ENCODE measurements around the gene GINS1.

The GINS1 gene

DNA sequence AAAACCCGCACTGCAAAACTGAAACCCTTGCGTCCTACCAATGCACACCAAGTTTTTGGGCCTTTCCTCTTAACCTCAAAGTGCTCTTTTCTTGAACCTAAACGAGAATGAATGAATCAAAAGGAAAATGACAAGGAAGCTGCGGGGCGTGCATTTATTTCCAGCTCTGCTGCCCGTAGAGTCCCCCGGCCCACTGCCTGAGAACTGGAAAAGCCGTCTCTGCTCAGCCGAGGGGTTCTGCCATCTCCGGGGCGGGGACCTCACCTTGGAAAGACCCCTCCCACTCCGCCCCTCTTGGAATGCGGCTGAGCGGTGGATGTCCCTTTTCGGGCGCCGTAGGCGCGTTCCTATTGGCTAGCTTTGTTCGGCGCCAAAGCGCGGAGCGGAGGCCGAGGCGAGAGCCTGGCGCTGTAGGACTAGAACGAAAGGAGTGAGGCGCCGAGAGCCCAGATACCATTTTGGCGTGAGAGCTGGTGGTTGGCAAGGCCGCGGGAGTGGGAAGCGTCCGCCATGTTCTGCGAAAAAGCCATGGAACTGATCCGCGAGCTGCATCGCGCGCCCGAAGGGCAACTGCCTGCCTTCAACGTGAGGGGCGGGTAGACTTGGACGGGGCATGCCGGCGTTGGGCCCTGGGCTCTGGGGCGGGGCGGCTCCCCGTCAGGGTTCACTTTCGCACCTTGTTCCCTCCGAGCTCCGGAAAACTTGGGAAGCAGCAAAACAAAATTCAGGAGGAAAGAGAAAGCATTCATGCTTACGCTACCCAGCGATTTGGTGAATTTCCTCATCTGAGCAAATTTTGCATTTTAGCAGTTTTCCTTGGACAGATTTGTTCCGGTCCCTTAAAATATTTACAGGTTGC is at the start of gene GINS1:
Gene GINS1 (plus strand): TSS at position 363 of the 859 bp plus-strand sequence. CDS start 148 bp downstream, at position 511.
- DNase-seq (ENCODE audit: low spot score in 2 of 2) (peak; percentile 56 to 58), ATAC-seq (ENCODE audit: low read depth) (peak; percentile 89)
- Mint-ChIP-seq H3K27ac (peak within 1 kb of the TSS; percentile 88), H3K9me3 (peaks cover 8% of the 10 kb centered on the region), H3K4me3 (peak within 1 kb of the TSS; percentile 86), H3K27me3 (no peaks in the 10 kb centered on the region), H3K4me1 (peaks cover 15% of the 10 kb centered on the region), H3K36me3 (peaks cover 2% of the 10 kb centered on the region)

DNA sequence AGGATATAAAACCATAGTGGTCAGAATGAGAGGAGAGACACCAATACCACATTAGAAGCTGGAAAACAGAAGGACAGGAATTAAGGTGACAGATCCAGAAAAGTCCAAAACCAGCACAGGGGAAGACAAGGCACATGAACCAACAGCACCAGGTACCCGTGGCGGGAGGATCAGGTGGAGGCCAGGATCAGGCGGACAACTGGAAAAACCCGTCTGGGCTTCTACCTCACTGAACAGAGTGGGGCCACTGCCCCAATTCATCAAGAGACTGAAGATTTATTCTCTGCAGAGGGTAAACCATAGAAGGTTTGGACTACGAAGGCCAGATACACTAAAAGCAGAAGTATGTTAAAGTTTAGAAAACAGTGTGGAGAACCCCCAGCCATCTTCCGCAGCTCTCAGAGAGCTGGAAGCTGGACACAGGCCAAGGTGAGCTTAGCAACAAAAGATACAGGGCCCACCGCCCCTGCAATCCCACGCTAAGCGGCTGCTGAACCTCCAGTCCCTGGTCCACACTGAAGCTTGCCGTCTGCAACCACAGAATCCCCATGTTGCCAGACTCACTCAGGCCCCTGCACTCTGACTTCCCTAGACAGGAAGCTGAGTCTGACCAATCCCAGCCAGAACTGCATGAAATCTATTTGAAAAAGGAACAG is 46.7 kb upstream of the GINS1 start:
- H3K27me3 Mint-ChIP-seq = no peaks in the 10 kb centered on the region
- DNase-seq (ENCODE audit: low spot score in 2 of 2) = no peak
- no peak for ATAC-seq (ENCODE audit: low read depth)
- peaks cover 14% of the 10 kb centered on the region for H3K4me1 Mint-ChIP-seq
- no peak overlapping the region for H3K27ac Mint-ChIP-seq
- no peaks in the 10 kb centered on the region for H3K9me3 Mint-ChIP-seq
- no peaks in the 10 kb centered on the region for H3K36me3 Mint-ChIP-seq
- H3K4me3 Mint-ChIP-seq = peak overlapping the region; percentile 24

DNA sequence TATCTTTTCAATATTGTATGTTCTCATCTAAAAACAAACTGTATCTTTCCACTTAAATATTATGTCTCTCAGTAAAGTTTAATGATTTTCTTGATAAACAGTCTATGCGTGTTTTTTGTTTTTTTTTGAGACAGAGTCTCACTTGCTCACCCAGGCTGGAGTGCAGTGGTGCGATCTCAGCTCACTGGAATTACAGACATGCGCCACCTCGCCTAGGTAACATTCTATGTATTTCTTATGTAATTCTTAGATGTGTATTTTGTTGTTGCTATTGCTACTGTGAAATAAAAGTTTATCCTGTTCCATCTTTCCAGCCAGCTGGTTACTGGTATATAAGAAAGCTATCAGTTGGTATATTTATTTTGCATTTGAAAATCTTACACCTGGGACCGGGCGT is 46.2 kb upstream of the GINS1 start:
- H3K27ac Mint-ChIP-seq = no peak overlapping the region
- H3K4me3 Mint-ChIP-seq = peak overlapping the region; percentile 24
- no peak for ATAC-seq (ENCODE audit: low read depth)
- DNase-seq (ENCODE audit: low spot score in 2 of 2) = no peak
- H3K9me3 Mint-ChIP-seq = no peaks in the 10 kb centered on the region
- no peaks in the 10 kb centered on the region for H3K36me3 Mint-ChIP-seq
- H3K4me1 Mint-ChIP-seq = peaks cover 14% of the 10 kb centered on the region
- H3K27me3 Mint-ChIP-seq = no peaks in the 10 kb centered on the region

DNA sequence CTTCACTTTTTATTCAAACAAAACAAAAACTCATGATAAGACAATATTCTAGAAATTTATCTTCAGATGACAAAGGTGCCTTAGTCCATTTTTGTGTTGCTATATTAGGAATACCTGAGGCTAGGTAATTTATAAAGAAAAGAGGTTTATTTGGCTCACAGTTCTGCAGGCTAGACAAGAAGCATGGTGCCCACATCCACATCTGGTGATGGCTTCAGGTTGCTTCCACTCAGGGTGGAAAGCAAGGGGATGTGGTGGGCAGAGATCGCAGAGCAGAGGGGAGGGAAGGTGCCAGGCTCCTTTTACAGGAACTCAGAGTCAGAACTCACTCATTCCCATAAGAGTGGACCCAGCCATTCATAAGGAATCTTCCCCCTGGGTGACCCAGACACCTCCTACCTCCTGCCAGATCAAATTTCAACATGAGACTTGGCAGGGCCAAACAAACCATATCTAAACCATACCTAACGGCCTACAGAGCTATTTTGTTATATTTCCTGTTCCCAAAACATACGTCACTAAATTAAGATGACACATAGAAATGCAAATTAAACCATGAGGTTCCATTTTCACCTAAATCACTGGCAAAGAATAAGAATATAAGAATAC is 43.2 kb upstream of the GINS1 start:
- peaks cover 2% of the 10 kb centered on the region for H3K36me3 Mint-ChIP-seq
- H3K27me3 Mint-ChIP-seq = no peaks in the 10 kb centered on the region
- DNase-seq (ENCODE audit: low spot score in 2 of 2) (no peak), ATAC-seq (ENCODE audit: low read depth) (no peak)
- H3K9me3 Mint-ChIP-seq = no peaks in the 10 kb centered on the region
- peak overlapping the region; percentile 50 for H3K27ac Mint-ChIP-seq
- H3K4me3 Mint-ChIP-seq = no peak overlapping the region
- H3K4me1 Mint-ChIP-seq = peaks cover 5% of the 10 kb centered on the region

DNA sequence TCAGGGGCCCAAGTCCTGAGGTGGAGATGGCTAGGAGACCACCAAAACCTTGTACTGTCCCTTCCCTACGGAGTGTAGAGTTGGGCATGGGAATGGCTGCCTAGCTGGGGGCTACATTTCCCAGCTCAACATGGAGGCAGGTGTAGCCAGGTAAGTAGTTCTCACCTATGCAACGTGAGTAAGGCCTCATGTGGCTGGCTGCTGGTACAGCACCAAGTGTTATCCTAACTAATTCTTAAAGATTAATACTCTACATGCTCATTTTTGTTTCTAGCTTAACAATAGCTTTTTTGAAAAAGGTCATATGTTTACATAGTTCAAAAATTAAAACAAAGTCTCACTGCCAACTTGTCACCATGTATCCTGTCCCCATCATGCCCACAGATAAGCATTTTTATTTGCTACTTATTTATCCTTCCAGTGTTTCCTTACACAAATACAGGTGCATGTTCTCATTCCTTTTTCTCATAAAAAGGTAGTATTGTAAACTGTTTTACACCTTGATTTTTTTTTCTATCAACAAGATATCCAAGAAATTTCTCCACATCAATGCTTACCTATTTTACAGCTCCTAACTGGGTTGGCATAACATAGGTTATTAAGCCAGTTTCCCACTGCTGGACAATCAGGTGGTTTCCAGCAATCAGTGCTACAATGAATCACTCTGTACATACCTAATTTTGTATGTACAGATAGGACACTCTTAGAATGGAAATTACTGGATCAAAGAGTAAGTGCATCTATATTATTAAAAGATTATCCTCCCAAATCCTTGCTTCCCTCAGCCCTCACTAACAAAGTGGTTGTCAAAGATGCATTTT is 42.4 kb upstream of the GINS1 start:
- H3K36me3 Mint-ChIP-seq = peaks cover 2% of the 10 kb centered on the region
- H3K27ac Mint-ChIP-seq = no peak overlapping the region

DNA sequence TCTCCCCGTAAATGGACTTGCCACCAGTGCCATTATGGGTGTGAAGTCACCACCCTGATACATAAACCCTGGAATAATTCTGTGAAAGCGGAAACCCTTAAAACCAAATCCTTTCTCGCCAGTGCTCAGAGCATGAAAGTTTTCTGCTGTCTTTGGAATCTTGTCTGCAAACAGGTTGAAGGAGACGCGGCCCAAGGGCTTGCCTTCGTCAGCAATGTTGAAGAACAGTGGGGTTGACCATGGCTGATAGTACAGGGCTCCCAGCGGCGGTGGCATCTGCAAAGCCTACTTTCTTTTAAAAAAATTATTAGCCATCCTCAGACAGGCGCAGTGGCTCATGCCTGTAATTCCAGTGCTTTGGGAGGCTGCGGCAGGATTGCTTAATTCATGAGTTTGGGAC is 38.9 kb upstream of the GINS1 start:
- H3K27ac Mint-ChIP-seq = no peak overlapping the region
- no peak for ATAC-seq (ENCODE audit: low read depth)
- no peak overlapping the region for H3K4me3 Mint-ChIP-seq

More for the DNA sequence above, 42.4 kb upstream of the GINS1 start:
- DNase-seq (ENCODE audit: low spot score in 2 of 2) (no peak), ATAC-seq (ENCODE audit: low read depth) (no peak)
- peaks cover 5% of the 10 kb centered on the region for H3K4me1 Mint-ChIP-seq
- H3K9me3 Mint-ChIP-seq = no peaks in the 10 kb centered on the region
- no peak overlapping the region for H3K4me3 Mint-ChIP-seq
- no peaks in the 10 kb centered on the region for H3K27me3 Mint-ChIP-seq

DNA sequence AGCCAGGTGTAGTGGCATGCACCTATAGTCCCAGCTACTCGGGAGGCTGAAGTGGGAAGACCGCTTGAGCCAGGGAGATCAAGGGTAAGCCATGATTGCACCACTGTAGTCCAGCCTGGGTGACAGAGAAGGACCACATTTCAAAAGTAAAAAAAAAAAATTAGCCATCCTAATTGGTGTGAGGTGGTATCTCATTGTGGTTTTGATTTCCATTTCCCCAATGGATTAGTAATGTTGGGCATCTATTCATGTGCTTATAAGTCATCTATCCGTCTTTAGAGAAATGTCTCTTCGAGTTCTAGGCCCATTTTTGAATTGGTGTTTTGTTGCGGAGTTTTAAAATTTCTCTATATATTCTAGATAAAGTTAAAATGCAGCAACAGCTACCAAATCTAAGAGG is 38.5 kb upstream of the GINS1 start:
- H3K4me3 Mint-ChIP-seq = no peak overlapping the region
- H3K4me1 Mint-ChIP-seq = peaks cover 8% of the 10 kb centered on the region
- DNase-seq (ENCODE audit: low spot score in 2 of 2) (no peak), ATAC-seq (ENCODE audit: low read depth) (no peak)
- H3K27me3 Mint-ChIP-seq = no peaks in the 10 kb centered on the region
- no peak overlapping the region for H3K27ac Mint-ChIP-seq
- H3K36me3 Mint-ChIP-seq = peaks cover 3% of the 10 kb centered on the region
- H3K9me3 Mint-ChIP-seq = no peaks in the 10 kb centered on the region

More for the DNA sequence above, 38.9 kb upstream of the GINS1 start:
- Mint-ChIP-seq H3K4me1 (peaks cover 8% of the 10 kb centered on the region), H3K27me3 (no peaks in the 10 kb centered on the region), H3K9me3 (no peaks in the 10 kb centered on the region), H3K36me3 (peaks cover 3% of the 10 kb centered on the region)
- no peak for DNase-seq (ENCODE audit: low spot score in 2 of 2)

DNA sequence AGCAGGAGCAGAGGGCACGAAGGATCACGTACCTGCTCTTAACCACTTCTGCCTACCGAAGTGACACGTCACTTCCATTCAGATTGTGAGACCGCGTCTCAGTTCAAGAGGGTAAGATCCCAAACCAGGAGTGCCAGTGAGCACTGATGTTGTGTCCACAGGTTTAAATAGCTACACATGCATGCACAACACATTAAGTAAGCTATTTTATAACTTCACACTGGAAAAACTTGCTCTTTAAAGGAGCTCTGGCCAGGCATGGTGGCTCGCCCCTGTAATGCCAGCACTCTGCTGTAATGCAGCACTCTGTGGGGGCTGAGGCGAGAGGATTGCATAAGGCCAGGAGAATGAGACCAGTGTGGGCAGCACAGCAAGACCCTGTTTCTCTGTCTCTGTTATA is 37.9 kb upstream of the GINS1 start:
- no peak overlapping the region for H3K27ac Mint-ChIP-seq
- ATAC-seq (ENCODE audit: low read depth) = no peak
- peaks cover 3% of the 10 kb centered on the region for H3K36me3 Mint-ChIP-seq
- H3K4me1 Mint-ChIP-seq = peaks cover 8% of the 10 kb centered on the region
- H3K9me3 Mint-ChIP-seq = no peaks in the 10 kb centered on the region
- no peaks in the 10 kb centered on the region for H3K27me3 Mint-ChIP-seq
- DNase-seq (ENCODE audit: low spot score in 2 of 2) = no peak
- H3K4me3 Mint-ChIP-seq = no peak overlapping the region

DNA sequence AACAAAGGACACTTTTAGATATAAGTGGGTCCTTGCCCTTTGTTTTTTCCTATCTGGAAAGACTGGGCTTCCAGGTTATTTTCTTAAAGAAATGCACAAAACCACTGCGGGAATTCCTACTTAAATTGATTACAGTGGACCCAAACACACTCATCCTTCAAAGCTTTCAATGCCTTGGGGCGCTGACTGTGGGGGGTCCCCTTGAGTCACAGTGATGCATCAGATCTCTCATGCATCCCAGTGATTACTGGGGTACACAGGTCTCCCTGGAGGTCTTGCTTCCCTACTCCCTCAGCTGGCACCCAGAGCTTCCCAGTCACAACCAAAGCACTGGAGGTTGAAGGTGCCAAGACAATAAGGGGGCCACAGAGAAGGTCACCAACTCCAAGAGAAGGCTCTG is 37.5 kb upstream of the GINS1 start:
- ATAC-seq (ENCODE audit: low read depth) (no peak), DNase-seq (ENCODE audit: low spot score in 2 of 2) (no peak)
- Mint-ChIP-seq H3K36me3 (peaks cover 3% of the 10 kb centered on the region), H3K27me3 (no peaks in the 10 kb centered on the region), H3K9me3 (no peaks in the 10 kb centered on the region), H3K4me3 (no peak overlapping the region), H3K4me1 (peaks cover 8% of the 10 kb centered on the region), H3K27ac (no peak overlapping the region)

DNA sequence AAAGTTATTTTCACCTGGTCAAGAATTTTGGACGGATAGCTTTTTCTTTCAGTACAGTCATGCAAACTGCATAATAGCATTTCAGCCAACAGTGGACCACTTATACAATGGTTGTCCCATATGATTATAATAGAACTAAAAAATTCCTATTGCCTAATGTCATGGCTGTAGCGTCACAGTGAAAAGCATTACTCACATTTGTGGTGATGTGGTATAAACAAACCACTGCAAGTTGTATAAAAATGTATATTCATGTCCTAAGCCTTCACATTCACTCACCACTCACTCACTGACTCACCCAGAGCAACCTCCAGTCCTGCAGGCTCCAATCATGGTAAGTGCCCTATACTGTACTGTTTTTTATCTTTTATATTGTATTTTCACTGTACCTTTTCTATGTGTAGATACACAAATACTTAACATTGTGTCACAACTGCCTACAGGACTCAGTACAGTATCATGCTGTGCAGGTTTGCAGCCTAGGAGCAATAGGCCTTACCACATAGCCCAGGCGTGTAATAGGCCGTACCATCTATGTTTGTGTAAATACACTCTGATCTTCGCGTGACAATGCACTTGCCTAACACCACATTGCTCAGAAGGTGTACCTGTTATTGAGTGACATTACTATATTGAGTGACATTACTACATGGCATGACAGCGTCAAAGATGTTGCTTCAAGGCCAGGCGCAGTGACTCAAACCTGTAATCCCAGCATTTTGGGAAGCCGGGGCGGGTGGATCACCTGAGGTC is 34.7 kb upstream of the GINS1 start:
- Mint-ChIP-seq H3K27me3 (no peaks in the 10 kb centered on the region), H3K36me3 (peaks cover 3% of the 10 kb centered on the region), H3K27ac (no peak overlapping the region), H3K4me1 (peaks cover 12% of the 10 kb centered on the region), H3K4me3 (no peak overlapping the region), H3K9me3 (no peaks in the 10 kb centered on the region)
- DNase-seq (ENCODE audit: low spot score in 2 of 2) (no peak), ATAC-seq (ENCODE audit: low read depth) (no peak)

DNA sequence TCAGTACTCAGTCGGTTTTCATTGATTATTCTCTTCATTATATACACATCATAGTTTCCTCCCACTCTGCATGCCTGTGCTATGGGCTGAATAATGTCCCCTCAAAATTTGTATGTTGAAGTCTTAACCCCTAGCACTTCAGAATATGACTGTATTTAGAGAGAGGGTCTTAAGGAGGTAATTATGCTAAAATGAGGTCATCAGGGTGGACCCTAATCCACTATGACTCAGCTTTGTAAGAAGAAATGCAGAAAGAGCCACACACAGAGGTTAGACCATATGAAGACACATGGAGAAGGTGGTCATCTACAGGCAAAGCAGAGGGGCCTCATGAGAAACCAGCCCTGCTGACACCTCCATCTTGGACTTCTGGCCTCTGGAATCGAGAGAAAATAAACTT is 32.6 kb upstream of the GINS1 start:
- Mint-ChIP-seq H3K36me3 (peaks cover 2% of the 10 kb centered on the region), H3K9me3 (no peaks in the 10 kb centered on the region), H3K27me3 (no peaks in the 10 kb centered on the region), H3K4me1 (peaks cover 12% of the 10 kb centered on the region), H3K4me3 (no peak overlapping the region), H3K27ac (no peak overlapping the region)
- ATAC-seq (ENCODE audit: low read depth) = no peak
- DNase-seq (ENCODE audit: low spot score in 2 of 2) = no peak

DNA sequence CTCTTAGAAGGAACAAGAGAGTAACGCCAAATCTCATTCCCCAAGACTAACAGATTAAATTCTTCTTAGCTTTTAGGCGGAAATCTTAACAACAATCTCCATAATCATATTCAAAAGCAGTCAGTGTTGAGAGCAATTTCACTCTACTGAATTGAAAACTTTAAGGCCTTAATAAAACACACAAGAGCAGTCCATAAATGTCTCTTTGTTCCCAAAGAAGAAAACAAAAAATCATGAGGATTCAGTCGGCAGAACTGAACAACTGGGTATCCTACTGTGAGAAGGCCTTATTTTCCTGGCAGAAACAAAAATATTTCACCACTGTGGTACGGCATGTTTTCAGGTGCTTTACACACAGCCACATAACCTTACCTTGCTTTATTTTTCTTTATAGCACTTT is 31.2 kb upstream of the GINS1 start:
- no peak for ATAC-seq (ENCODE audit: low read depth)
- no peak overlapping the region for H3K27ac Mint-ChIP-seq
- H3K36me3 Mint-ChIP-seq = peaks cover 8% of the 10 kb centered on the region
- H3K4me3 Mint-ChIP-seq = no peak overlapping the region
- H3K27me3 Mint-ChIP-seq = no peaks in the 10 kb centered on the region
- no peak for DNase-seq (ENCODE audit: low spot score in 2 of 2)
- H3K9me3 Mint-ChIP-seq = no peaks in the 10 kb centered on the region
- H3K4me1 Mint-ChIP-seq = peaks cover 12% of the 10 kb centered on the region

DNA sequence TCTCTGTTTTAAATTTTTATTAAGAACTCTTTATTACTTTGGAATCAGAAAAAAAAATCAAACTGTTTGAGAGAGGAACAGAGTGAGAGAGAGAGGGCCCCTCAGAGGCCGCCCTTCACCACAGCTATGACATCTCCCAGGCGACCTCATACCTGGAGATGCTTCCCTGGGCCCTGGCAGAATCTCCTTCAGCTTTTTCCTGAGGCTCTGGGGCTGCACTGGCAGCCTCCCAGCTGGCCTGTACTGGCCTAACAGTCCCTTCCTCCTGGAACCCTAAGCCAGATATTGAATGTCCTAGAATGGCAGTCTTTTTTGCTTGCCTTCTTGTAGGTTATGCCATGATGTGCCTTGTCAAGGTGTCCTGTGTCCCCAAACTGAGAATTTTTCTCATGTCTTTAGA is 30.6 kb upstream of the GINS1 start:
- DNase-seq (ENCODE audit: low spot score in 2 of 2) = no peak
- H3K36me3 Mint-ChIP-seq = peaks cover 9% of the 10 kb centered on the region
- H3K4me3 Mint-ChIP-seq = no peak overlapping the region
- H3K27ac Mint-ChIP-seq = no peak overlapping the region
- H3K4me1 Mint-ChIP-seq = peaks cover 8% of the 10 kb centered on the region
- H3K9me3 Mint-ChIP-seq = no peaks in the 10 kb centered on the region
- ATAC-seq (ENCODE audit: low read depth) = no peak
- H3K27me3 Mint-ChIP-seq = no peaks in the 10 kb centered on the region
